Epithelial cell of esophagus (primary cell): ENCODE results near the gene BLTP1.
A peak's percentile ranks its signal among the peaks of the same experiment; 100 is the strongest.

Experiments
- DNase-seq: peaks from one replicate; pipeline ENCODE4 v3.0.0; 2010; ENCODE audit warnings: low read depth
- H3K4me3 ChIP-seq: 2 replicates; pipeline ENCODE4 v1.5.1; 2011; ENCODE audit warnings: mild to moderate bottlenecking, low read length, control low read depth
- CTCF ChIP-seq: IDR thresholded peaks from 2 replicates; pipeline ENCODE4 v1.5.1; 2011; ENCODE audit warnings: low read depth, mild to moderate bottlenecking, low read length, control low read depth, inconsistent platforms; ENCODE audit not compliant: insufficient read depth; ENCODE audit errors: missing control alignments

BLTP1 gene

GRCh38 chr4:122163767-122164166 lies 11.6 kb downstream of the BLTP1 start:
- DNase-seq = no peak
- TF ChIP-seq CTCF = no peak
- no peak overlapping the region for H3K4me3 ChIP-seq

DNA sequence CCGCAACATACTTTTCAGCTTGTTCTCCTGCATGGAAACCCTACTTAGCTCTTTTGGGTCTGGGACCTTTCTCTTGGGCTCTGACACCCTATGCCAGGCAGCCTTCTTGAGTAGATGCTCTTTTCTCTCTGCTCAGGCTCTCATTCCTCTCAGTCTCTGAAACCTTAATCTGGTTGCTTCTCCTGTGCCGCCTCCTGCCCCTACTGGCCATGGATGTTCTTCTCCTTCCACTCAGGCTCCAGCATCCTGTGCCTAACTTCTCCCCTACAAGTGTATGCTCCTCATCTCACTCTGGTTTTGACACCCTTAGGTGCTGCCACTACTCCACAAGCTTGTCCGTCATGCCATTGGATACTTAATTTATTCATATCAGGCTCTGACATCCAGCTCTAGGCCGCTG lies 15.2 kb downstream of the BLTP1 start:
- DNase-seq = no peak
- no peak overlapping the region for H3K4me3 ChIP-seq
- no peak for TF ChIP-seq CTCF

GRCh38 chr4:122170775-122171174 lies 18.6 kb downstream of the BLTP1 start:
- DNase-seq = no peak
- H3K4me3 ChIP-seq = no peak overlapping the region
- TF ChIP-seq CTCF = no peak

DNA sequence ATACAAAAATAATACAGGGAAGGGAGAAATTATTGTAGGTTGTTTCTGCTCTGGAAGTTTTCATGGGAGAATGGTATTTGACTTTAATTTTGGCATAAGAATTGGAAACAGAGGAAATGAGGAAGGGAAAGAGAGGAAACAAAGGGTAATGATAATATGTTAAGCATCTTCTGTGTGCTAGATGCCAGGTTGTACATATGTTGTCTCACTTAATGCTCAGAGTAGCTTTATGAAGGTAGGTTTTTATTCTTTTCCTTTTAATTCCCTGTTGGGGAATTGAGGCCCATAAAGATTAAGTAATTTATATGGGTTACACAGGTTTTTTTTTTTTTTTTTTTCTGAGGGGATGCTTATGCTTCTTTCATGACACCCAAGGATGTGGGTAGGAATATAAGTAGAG lies 19.2 kb downstream of the BLTP1 start:
- DNase-seq = no peak
- no peak overlapping the region for H3K4me3 ChIP-seq
- no peak for TF ChIP-seq CTCF

DNA sequence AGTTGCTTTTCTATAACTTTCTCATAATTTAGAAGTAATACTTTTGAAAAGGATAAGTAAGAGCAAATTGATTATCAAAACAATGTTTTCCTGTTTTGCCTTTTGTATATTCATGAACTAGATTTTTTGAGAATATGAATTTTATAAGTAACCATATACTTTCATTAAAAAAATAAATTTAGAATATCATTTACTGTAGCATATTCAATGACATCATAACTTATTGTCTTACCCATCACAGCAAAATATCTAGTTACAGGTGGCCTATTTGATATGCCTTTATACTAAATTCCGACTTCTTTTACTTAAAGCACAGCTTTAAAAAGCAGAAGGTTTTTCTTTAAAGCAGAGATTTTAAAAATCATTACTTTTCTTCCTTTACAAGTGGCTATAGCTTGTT lies 20.1 kb downstream of the BLTP1 start:
- no peak for DNase-seq
- TF ChIP-seq CTCF = no peak

DNA sequence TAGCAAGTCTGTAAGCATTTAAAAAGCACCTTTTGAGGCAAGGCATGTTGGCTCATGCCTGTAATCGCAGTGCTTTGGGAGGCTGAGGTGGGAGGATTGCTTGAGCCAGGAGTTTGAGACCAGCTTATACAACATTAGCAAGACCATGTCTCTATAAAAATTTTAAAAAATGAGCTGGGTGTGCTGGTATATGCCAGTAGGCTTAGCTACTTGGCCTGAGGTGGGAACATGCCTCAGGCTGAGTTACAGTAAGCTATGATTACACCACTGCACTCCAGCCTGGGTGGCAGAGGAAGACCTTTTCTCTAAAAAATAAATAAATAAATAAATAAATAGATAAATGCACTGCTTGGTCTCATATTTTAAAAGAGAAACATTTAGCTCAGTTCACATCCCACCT lies 26.8 kb downstream of the BLTP1 start:
- TF ChIP-seq CTCF = no peak
- no peak for DNase-seq
- H3K4me3 ChIP-seq = no peak overlapping the region

More for the DNA sequence above, 20.1 kb downstream of the BLTP1 start:
- no peak overlapping the region for H3K4me3 ChIP-seq

DNA sequence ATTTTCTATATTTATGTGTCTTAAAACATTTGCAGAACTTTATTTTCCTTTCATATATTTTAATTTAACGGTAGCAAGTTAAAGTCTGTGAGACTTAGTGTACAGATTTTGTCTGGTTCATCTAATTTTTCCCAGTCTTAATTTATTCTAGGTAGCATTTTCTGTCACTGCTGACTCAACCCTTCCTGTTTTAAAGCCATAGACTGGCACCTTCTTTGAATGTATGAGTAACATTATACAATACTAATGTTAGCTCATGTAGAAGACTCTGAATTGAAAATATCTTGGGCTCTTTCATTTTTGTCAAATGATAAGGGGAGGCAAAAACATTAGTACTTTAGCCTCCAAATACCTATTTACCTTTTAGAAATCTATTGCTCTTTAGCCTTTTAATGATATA lies 43.6 kb downstream of the BLTP1 start:
- no peak for TF ChIP-seq CTCF

More for the DNA sequence above, 43.6 kb downstream of the BLTP1 start:
- H3K4me3 ChIP-seq = no peak overlapping the region
- DNase-seq = peak; percentile 2
